Measurements from ENCODE around the gene CDON.

The CDON gene

GRCh38 chr11:126100716-126101115, 38.0 kb upstream of the CDON start:
- no peak overlapping the region for H2AFZ ChIP-seq (ENCODE audit: low read depth)
- H3K79me2 ChIP-seq (ENCODE audit: insufficient read depth, low read depth): no peaks in the 10 kb centered on the region
- H3K36me3 ChIP-seq (ENCODE audit: insufficient read depth): no peaks in the 10 kb centered on the region
- no peak overlapping the region for H3K27ac ChIP-seq
- no peaks in the 10 kb centered on the region for H3K27me3 ChIP-seq (ENCODE audit: insufficient read depth, low read depth)
- no peak overlapping the region for H3K4me3 ChIP-seq (IDR thresholded peaks at IDR 0.05; ENCODE audit: insufficient read depth, low read depth, low read length)
- no peak overlapping the region for H3K9ac ChIP-seq
- H4K20me1 ChIP-seq (ENCODE audit: insufficient read depth): no peaks in the 10 kb centered on the region
- peaks cover 55% of the 10 kb centered on the region for H3K4me1 ChIP-seq (ENCODE audit: low read depth, poor library complexity, severe bottlenecking)
- TF ChIP-seq CTCF (conservative IDR thresholded peaks at IDR 0.05; ENCODE audit: low read depth, low read length): no peak
- H3K4me2 ChIP-seq: no peak overlapping the region

GRCh38 chr11:126098204-126098769, 35.6 kb upstream of the CDON start:
- Histone ChIP-seq H3K79me2 (ENCODE audit: insufficient read depth, low read depth) (no peaks in the 10 kb centered on the region), H3K27ac (no peak overlapping the region), H3K9ac (no peak overlapping the region), H3K4me3 (IDR thresholded peaks at IDR 0.05; ENCODE audit: insufficient read depth, low read depth, low read length) (no peak overlapping the region), H4K20me1 (ENCODE audit: insufficient read depth) (no peaks in the 10 kb centered on the region), H2AFZ (ENCODE audit: low read depth) (no peak overlapping the region), H3K4me2 (no peak overlapping the region), H3K36me3 (ENCODE audit: insufficient read depth) (no peaks in the 10 kb centered on the region), H3K4me1 (ENCODE audit: low read depth, poor library complexity, severe bottlenecking) (peaks cover 32% of the 10 kb centered on the region), H3K27me3 (ENCODE audit: insufficient read depth, low read depth) (no peaks in the 10 kb centered on the region)
- no peak for TF ChIP-seq CTCF (conservative IDR thresholded peaks at IDR 0.05; ENCODE audit: low read depth, low read length)

GRCh38 chr11:126095745-126096144, 33.1 kb upstream of the CDON start:
- no peak for TF ChIP-seq CTCF (conservative IDR thresholded peaks at IDR 0.05; ENCODE audit: low read depth, low read length)
- no peak overlapping the region for H3K4me3 ChIP-seq (IDR thresholded peaks at IDR 0.05; ENCODE audit: insufficient read depth, low read depth, low read length)
- H3K4me2 ChIP-seq: no peak overlapping the region
- no peaks in the 10 kb centered on the region for H3K36me3 ChIP-seq (ENCODE audit: insufficient read depth)
- H3K79me2 ChIP-seq (ENCODE audit: insufficient read depth, low read depth): no peaks in the 10 kb centered on the region
- H3K27ac ChIP-seq: no peak overlapping the region
- no peak overlapping the region for H3K9ac ChIP-seq
- H2AFZ ChIP-seq (ENCODE audit: low read depth): no peak overlapping the region
- peaks cover 12% of the 10 kb centered on the region for H3K4me1 ChIP-seq (ENCODE audit: low read depth, poor library complexity, severe bottlenecking)
- H4K20me1 ChIP-seq (ENCODE audit: insufficient read depth): no peaks in the 10 kb centered on the region
- no peaks in the 10 kb centered on the region for H3K27me3 ChIP-seq (ENCODE audit: insufficient read depth, low read depth)

GRCh38 chr11:126090452-126090851, 27.8 kb upstream of the CDON start:
- H3K9ac ChIP-seq: no peak overlapping the region
- no peaks in the 10 kb centered on the region for H3K79me2 ChIP-seq (ENCODE audit: insufficient read depth, low read depth)
- H3K27ac ChIP-seq: no peak overlapping the region

More at GRCh38 chr11:126090452-126090851, 27.8 kb upstream of the CDON start:
- Histone ChIP-seq H3K36me3 (ENCODE audit: insufficient read depth) (no peaks in the 10 kb centered on the region), H4K20me1 (ENCODE audit: insufficient read depth) (no peaks in the 10 kb centered on the region), H2AFZ (ENCODE audit: low read depth) (no peak overlapping the region), H3K4me2 (no peak overlapping the region), H3K4me3 (IDR thresholded peaks at IDR 0.05; ENCODE audit: insufficient read depth, low read depth, low read length) (no peak overlapping the region), H3K4me1 (ENCODE audit: low read depth, poor library complexity, severe bottlenecking) (no peaks in the 10 kb centered on the region), H3K27me3 (ENCODE audit: insufficient read depth, low read depth) (no peaks in the 10 kb centered on the region)
- no peak for TF ChIP-seq CTCF (conservative IDR thresholded peaks at IDR 0.05; ENCODE audit: low read depth, low read length)
